AML-193 (cell line): ENCODE measurements around the gene MEPCE.
"Not testable (repeated sequence)": the region's sequence is repeated elsewhere in the genome, so short reads cannot be mapped to it uniquely, and the experiment has no call there.

Experiments
- DNase-seq, 2 experiments: peaks; one replicate each; lab custom pipeline; 2025; lab: John Stamatoyannopoulos, UW

Gene MEPCE, protein sequence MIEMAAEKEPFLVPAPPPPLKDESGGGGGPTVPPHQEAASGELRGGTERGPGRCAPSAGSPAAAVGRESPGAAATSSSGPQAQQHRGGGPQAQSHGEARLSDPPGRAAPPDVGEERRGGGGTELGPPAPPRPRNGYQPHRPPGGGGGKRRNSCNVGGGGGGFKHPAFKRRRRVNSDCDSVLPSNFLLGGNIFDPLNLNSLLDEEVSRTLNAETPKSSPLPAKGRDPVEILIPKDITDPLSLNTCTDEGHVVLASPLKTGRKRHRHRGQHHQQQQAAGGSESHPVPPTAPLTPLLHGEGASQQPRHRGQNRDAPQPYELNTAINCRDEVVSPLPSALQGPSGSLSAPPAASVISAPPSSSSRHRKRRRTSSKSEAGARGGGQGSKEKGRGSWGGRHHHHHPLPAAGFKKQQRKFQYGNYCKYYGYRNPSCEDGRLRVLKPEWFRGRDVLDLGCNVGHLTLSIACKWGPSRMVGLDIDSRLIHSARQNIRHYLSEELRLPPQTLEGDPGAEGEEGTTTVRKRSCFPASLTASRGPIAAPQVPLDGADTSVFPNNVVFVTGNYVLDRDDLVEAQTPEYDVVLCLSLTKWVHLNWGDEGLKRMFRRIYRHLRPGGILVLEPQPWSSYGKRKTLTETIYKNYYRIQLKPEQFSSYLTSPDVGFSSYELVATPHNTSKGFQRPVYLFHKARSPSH

DNA sequence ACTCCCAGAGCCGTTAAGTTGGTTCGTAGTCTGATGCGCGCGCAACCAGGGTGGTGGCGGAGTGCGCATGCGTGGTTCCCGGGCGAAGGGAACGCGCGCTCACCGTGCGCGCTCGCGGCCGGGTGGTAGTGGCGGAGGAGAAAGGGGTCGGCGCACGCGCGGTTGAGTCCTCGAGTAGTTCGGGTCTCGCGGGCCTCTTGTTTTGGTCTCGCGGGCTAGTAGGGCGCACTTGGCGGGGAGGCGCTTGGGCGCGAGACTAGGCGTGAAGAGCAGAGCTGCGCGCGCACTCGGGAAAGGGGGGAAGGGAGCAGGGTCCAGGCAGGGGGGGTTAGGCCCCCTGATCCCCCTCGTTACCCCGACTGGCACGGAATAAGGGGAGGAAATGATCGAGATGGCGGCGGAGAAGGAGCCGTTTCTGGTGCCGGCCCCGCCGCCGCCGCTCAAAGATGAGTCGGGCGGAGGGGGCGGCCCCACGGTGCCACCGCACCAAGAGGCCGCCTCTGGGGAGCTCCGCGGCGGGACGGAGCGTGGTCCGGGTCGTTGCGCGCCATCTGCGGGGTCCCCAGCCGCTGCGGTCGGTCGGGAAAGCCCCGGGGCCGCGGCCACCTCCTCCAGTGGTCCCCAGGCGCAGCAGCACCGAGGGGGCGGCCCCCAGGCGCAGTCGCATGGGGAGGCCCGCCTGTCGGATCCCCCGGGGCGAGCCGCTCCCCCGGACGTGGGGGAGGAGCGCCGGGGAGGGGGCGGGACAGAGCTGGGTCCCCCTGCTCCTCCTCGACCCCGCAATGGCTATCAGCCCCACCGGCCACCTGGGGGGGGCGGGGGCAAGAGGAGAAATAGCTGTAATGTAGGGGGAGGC, at the start of gene MEPCE:
Gene MEPCE (plus strand): TSS at position 195 of the 856 bp plus-strand sequence. CDS start 188 bp downstream, at position 383.
- DNase-seq = peak; percentile 84 to 88

DNA sequence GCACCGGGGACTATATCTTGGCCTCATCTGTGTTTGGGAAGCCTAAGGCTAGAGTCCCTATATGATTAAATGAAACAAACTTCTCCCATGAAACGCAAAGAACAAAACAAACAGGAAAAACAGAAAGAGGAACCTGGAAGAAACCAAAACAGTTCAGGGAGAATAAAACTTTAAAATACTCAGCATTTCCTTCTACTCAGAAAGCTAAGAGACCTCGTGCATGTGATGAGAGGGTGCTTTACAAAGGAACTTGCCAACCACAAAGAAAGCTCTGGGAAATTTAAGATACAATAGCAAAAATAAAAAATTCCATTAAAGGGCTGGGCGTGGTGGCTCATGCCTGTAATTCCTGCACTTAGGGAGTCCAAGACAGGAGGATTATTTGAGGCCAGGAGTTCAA, 49.4 kb upstream of the MEPCE start:
- DNase-seq = no peak

DNA sequence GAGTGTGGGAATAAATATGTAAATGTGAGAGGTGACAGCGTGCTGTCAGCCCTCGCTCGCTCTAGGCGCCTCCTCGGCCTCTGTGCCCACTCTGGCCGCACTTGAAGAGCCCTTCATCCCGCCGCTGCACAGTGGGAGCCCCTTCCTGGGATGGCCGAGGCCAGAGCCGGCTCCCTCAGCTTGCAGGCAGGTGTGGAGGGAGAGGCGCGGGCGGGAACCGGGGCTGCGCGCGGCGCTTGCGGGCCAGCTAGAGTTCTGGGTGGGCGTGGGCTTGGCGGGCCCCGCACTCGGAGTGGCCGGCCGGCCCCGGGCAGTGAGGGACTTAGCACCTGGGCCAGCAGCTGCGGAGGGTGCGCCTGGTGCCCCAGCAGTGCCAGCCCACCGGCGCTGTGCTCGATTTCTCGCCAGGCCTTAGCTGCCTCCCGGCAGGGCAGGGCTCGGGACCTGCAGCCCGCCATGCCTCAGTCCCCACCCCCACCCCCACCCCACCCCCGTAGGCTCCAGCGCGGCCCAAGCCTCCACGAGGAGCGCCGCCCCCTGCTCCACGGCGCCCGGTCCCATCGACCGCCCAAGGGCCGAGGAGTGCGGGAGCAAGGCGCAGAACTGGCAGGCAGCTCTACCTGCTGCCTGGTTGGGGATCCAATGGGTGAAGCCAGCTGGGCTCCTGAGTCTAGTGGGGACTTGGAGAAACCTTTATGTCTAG, 47.9 kb upstream of the MEPCE start:
- not testable (repeated sequence) for DNase-seq

DNA sequence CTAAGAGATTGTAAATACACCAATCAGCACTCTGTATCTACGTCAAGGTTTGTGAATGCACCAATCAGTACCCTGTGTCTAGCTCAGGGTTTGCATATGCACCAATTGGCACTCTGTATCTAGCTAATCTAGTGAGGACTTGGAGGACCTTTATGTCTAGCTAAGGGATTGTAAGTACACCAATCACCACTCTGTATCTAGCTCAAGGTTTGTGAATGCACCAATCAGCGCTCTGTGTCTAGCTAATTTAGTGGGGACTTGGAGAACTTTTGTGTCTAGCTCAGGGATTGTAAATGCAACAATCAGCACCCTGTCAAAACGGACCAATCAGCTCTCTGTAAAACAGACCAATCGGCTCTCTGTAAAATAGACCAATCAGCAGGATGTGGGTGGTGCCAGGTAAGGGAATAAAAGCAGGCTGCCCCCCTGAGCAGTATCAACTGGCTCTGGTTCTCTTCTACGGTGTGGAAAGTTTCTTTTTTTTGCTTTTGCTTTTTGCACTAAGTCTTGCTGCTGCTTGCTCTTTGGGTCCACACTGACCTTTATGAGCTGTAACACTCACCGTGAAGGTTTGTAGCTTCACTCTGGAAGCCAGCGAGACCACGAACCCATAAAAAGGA, 47.3 kb upstream of the MEPCE start:
- DNase-seq = not testable (repeated sequence)

DNA sequence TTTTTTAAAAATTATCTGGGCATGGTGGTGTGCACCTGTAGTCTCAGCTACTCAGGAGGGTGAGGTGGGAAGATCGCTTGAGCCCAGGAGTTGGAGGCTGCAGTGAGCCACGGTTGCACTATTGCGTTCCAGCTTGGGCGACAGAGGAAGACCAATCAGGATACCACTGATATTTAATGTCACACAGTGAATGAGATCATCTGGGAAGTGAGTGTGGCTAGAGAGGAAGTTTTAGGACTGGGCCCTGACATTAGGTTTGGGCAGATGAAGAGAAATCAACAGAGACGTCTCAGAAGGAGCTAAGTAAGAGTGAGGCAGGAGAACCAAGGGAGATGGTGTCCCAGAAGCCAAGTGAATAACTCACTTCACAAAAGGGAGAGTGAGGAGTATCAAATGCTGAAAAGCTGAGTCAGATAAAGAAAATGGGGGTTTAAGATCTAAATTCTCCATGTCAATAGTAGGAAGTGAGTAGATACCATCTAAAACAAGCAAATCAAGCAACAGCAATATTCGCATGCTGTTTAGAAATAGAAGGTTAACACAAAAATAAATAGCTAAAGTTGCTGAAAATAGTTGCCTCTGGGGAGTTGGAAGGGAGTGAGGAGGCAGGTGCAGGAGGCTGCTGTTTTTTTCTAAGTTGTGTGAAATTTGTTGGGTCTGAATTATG, 44.9 kb upstream of the MEPCE start:
- DNase-seq = no peak

DNA sequence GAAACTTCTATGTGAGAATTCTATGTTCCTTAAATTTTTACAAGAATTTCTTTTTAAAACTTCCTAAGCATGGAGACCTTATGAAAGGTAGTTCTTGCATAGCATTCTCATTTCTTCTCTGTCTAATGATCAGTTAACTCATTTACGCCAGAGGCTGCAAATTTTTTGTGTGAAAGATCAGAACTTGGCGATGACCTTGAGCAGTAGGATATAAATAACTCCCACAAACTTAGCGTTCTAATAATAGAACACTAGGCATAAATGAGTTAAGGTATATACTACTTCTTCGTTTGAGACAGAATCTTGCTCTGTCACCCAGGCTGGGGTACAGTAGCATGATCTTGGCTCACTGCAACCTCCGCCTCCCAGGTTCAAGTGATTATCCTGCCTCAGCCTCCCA, 42.7 kb upstream of the MEPCE start:
- DNase-seq = no peak

DNA sequence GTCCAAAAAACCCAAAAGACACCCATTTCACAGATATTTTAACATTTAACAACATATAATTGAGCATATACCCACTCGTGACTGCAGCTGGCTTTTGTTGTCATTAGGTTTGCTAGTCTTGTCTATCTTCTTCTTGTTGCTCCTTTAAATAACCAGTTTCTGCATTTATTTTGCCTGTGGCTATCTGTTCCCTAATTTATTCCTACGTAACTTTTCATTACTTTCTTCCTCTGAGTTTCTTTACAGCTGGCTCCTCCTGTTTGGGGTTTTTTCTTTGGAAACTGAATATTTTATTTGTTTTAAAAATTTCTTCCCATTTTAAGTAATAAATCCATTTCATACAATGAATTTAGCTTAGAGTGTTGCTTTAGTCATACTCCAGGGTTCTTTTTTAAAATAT, 41.9 kb upstream of the MEPCE start:
- DNase-seq = no peak

DNA sequence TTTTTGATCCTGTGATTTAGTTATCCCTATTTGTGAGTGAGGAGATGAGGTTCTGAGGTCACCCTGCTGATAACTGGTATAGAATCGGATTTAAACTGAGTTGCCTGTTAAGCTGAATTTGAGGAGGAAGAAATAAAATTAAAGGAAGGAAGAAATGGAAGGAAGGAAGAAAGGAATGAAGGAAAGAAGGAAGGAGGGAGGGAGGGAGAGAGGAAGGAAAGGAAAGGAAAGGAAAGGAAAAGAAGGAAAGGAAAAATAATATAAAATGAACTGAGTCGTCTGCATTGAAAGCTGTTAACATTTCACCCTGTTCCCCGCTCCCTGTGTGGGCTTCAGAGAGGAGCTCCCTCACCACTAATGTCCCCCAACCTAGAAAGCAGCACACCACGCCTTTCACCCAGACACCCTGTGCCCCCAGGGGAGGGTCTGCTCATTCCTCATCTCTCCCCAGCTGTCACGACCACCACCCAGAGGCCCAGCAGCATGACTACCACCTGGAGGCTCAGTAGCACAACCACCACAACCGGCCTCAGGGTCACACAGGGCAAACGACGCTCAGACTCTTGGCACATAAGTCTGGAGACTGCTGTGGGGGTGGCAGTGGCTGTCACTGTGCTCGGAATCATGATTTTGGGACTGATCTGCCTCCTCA, 40.1 kb upstream of the MEPCE start:
- DNase-seq = no peak

DNA sequence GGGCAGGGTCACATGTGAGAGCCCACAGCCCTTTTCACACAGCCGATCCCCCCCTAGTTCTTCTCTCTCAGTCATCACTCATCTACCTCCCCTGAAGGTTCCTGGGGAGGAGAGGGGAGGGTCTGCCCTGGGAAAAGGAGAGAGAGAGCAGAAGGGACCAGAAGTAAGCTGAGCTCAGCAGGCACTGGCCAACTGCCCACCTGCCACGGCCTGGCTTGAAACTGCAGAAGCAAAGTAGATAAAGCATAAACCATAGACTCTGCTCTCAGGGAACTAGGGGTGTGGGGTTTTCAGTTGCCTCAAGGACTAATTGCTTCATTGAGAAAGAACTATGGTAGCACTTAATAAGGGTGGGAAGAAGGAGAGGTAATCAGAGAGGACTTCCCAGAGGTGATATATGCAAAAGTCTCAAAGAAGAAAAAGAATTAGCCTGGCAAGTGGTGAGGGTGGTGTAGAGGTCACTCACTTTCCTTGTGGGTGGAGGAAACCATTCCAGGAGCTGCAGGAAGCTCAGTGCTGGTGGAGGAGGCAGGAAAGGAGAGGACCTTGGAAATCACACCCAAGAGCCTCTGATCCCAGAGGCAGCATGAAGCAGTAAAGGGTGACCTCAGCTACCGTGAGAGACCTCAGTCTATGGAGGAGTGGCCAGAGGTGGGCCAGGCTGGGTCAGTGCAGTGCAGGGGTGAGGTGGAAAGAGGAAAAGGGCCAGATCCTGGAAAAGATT, 39.2 kb upstream of the MEPCE start:
- no peak for DNase-seq

DNA sequence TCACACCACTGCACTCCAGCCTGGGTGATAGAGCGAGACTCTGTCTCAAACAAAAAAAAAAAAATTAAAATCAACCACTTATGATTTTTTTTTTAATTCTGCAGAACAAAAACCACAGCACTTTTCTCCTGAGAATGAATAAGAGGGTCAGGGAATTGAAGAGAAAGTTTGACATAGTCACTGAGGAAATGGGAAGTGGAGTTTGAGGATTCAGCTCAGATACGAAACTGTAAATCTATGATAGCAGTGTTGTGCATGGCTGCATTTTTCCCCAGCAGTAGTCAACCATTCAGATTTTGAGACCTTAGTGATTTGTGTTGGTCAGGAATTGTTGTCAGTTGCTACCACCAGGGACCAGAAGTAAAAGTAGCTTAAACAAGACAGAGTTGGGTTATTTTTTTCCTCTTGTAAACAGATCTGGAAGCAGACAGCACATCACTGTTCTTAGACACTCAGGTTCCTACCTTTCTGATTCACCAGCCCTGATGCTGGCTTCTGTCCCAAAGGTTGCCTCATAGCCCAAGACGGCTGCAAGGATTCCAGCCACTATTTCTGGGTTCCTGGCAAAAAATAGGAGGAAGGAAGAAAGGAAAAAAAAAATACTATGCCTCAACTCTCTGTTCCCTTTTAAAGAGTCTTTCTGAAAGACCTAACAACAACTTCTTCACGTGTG, 36.3 kb upstream of the MEPCE start:
- DNase-seq = no peak

DNA sequence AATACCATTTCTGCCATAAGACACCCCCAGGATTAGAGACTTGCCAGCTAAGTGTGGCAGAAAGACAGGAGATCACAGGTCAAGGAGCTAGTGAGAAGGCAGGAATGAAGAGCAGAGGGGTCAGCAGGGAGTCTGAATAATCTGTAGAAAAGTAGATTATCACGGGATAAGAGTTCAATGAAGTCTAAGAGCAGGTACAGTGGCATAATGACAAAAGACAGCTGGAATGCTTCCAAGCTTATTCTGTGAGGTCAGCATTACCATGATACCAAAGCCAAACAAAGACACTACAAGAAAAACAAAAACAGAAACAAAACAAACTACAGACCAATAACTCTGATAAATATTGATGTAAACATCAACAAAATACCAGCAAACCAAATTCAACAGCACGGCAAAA, 35.6 kb upstream of the MEPCE start:
- DNase-seq = no peak

DNA sequence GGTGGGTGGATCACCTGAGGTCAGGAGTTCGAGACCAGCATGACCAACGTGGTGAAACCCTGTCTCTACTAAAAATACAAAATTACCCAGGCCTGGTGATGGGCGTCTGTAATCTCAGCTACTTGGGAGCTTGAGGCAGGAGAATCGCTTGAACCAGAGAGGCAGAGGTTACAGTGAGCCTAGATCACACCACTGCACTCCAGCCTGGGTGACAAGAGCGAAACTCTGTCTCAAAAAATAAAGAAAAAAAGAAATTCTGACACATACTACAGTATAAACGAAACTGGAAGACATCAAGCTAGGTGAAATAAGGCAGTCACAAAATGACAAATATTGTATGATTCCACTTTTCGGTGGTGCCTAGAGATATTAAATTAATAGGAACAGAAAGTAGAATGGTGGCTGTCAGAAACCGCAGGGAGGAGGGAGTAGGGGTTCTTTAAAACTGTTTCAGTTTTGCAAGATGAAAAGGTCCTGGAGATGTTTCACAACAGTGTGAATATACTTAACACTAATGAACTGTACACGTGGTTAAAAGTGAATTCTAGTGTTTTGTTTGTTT, 33.1 kb upstream of the MEPCE start:
- peak; percentile 85 to 93 for DNase-seq

DNA sequence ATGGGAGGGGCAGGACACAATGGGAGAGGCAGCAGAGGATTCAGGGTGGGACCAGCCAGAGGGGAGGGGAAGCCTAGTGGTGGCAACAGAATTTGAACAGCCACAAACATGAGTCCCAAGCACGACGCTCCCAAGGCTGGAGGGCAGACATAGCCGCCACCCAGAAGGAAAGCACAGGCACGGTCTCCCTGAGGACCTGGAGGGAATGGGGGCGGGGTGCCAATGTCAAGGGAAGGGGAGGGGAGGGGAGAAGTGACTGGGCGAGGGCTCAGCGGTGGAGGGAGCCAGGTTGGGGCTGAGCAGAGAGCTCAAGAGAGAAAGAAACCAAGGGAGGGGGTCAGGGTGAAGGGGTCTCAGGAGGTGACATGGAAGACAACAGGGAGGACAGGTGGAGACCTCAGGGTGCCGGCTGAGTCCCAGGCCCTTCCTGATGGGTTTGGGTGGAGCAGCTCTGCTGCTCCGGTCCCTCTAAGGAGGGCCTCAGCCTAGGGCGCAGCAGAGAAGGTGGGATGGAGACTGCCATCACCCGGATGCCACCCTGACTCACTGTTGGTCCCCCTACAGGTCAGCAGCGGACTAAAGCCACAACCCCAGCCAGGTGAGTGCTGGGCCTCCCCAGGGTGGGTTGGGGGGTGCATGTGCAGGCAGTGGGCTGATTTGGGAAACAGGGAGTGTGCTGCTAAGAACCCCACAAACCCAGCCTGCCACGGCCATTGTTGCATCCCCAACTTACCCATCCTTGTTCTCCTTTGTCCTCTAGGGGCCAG, 32.1 kb upstream of the MEPCE start:
- no peak for DNase-seq

DNA sequence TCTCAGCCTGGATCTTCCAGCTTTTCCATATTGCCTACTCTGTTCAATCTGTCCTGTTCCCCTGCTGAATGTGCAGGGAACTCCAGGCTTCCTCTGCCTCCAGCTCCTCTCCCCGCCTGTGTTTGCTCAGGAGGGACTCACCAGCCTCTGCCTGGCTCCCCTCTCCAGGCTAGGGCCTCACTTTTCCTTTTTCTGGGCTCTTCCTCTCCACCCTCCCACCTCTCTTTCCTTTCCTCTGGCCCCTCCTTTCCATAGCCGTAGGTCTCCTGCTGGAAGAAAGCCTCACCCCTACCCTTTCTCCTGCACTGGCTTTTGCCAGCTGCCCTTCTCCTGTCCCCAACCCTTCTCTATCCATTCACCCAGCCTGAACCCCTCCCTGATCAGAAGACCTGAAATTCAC, 31.4 kb upstream of the MEPCE start:
- no peak for DNase-seq

DNA sequence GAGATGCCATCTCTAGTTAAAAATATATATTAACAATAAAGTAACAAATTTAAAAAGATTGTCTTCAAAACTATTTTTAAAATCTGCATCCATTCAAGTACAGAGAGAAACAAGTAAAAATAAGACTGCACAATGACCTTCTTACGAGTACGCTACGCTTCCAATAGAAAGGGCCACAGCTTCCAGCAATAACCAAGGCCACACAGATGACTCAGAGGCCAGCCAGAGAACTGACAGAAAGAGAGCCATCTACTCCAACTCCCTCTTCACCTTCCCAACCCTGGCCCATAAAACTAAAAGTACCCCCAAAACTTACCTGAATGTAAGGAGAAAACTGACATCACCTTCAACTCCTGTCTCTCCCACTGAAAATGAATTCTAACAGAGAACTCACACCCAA, 29.6 kb upstream of the MEPCE start:
- DNase-seq = no peak

DNA sequence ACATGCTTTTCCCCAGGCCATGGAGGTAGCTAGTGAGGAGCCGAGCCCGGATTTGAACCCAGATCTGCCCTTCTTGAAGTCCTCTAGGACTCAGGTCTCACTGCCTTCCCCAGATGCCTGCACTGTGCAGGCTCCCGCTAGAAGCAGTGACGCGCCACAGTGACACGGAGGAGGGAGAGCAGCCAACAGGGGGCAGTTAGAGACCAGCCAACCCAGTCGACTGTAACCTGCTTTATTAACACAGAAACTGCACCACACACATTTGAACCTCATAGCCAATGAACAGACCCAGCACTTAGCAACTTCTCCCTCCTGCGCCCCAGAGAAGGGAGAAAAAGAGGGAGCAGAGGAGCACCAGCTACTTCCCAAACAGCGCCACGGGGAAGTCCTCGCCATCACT, 29.0 kb upstream of the MEPCE start:
- no peak for DNase-seq

DNA sequence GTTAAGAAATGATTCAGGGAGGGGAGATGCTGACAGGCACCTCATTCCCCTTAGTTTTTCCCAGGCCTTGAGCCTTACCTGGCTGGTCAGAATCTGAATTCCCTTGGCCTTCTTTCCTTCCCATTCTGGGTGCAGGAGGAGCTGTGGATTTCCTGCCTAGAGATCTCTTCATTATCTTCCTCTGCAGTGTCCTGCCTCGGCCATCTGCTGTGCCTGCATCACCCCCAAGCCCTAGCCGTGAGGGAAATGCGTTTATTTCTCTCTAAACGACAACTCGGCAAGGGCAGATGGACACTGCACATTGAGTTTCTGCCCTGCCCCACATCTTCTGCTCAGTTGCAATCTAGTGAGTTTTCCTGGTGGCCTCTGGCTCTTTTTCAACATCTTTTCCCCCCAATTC, 27.8 kb upstream of the MEPCE start:
- DNase-seq = no peak

DNA sequence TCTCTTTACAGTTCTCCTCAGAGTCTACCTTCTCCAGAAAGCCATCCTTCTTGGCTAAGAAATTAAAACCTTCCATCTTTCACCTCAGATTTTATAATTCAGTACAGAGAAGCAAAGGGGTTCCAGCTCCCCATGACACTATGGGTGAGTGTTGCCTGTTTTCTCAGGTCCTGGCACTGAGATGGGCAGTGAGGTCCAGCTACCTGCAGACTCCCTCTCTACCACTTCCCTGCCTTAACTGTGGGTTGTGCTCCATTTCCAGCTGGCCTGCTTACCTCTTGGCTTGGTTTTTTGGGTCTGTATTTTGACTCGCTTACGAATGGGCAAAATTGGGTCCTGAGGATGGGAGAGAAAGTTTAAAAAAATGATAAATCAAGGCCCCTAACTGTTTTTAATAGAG, 27.4 kb upstream of the MEPCE start:
- no peak for DNase-seq
